Measurements from ENCODE around the gene ISOC1. TPM values are rescaled to one million over a fixed set of nuclear protein-coding genes. Genes with fewer than 3 reads are reported as not detected.
A peak's percentile ranks its signal among the peaks of the same experiment; 100 is the strongest.

Gene ISOC1
- total and polyA plus RNA-seq, 2 of the 13 experiments (the other 11 are each of a cell fraction or from before 2014, with no cell fraction given), result 25.7 to 51.3 TPM

DNA sequence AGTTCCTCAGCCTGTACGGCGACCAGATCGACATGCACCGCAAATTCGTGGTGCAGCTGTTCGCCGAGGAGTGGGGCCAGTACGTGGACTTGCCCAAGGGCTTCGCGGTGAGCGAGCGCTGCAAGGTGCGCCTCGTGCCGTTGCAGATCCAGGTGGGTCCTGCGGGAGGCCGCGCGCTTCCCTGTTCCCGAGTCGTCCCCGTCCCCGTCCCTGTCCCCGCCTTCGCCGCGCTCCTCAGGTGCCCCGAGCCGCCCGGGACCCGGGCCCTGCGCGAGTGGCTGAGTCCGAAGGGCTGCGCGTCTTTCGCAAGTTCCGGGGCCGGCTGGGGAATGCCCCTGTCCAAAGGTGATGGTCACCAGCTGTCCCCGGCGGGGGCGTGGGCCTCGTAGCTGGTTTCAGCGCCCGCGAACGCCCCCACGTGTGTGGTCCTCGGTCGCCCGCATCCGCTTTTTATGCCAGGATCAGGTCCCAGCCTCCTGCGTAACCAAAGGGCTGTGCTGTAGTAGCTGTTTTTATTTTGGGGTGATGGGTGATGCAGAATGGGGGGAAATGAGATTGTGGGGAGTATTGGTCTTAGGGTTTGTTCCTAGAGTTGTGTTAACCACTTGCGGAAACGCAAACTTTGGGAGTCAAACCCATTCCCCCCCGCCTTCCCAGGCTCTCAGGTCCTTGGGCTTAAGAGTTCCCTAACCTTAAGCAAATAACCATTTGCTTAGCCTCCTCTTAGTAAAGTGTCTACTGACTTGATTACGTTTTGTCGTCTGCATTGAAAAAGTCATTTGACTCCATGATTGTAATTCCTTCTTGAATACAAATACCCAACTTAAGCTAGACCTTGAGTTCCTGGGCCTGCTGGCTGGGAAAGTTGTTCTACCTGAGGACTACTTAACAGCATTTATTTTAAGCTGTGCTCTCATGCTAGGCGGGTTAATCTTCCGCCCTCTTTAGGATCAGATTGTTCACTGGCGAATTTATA lies 663 bp downstream of the ISOC1 start (continued):
- TF ChIP-seq KDM5B (CRISPR knock-in tag; IDR thresholded peaks at IDR 0.05; ENCODE audit: borderline replicate concordance) (peak; percentile 88), ZNF75D (CRISPR knock-in tag; IDR thresholded peaks at IDR 0.05; ENCODE audit: borderline replicate concordance) (no peak), ZNF10 (CRISPR knock-in tag; IDR thresholded peaks at IDR 0.05; ENCODE audit: borderline replicate concordance, low read depth) (0 out of 2 replicates have a peak, but pooled peaks have one; percentile 52), AGO1 (IDR thresholded peaks at IDR 0.05; ENCODE audit: low read depth, low read length, poor library complexity, severe bottlenecking) (no peak), ZNF879 (CRISPR knock-in tag; IDR thresholded peaks at IDR 0.05) (peak; percentile 79; the same call in 1 of the 2 replicates), GFI1 (CRISPR knock-in tag; IDR thresholded peaks at IDR 0.05; ENCODE audit: borderline replicate concordance) (0 out of 2 replicates have a peak, but pooled peaks have one; percentile 49), ZEB1 (IDR thresholded peaks at IDR 0.05; ENCODE audit: insufficient replicate concordance, low read depth) (no peak), ZNF510 (CRISPR knock-in tag; IDR thresholded peaks at IDR 0.05; ENCODE audit: low read depth) (peak; percentile 83; the same call in 1 of the 2 replicates), DR1 (CRISPR knock-in tag; IDR thresholded peaks at IDR 0.05) (no peak)
- TF ChIP-seq, protein P1, sequence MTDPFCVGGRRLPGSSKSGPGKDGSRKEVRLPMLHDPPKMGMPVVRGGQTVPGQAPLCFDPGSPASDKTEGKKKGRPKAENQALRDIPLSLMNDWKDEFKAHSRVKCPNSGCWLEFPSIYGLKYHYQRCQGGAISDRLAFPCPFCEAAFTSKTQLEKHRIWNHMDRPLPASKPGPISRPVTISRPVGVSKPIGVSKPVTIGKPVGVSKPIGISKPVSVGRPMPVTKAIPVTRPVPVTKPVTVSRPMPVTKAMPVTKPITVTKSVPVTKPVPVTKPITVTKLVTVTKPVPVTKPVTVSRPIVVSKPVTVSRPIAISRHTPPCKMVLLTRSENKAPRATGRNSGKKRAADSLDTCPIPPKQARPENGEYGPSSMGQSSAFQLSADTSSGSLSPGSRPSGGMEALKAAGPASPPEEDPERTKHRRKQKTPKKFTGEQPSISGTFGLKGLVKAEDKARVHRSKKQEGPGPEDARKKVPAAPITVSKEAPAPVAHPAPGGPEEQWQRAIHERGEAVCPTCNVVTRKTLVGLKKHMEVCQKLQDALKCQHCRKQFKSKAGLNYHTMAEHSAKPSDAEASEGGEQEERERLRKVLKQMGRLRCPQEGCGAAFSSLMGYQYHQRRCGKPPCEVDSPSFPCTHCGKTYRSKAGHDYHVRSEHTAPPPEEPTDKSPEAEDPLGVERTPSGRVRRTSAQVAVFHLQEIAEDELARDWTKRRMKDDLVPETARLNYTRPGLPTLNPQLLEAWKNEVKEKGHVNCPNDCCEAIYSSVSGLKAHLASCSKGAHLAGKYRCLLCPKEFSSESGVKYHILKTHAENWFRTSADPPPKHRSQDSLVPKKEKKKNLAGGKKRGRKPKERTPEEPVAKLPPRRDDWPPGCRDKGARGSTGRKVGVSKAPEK (CRISPR knock-in tag; IDR thresholded peaks at IDR 0.05; ENCODE audit: borderline replicate concordance), result 0 out of 2 replicates have a peak, but pooled peaks have one; percentile 44
- TF ChIP-seq, protein P2, sequence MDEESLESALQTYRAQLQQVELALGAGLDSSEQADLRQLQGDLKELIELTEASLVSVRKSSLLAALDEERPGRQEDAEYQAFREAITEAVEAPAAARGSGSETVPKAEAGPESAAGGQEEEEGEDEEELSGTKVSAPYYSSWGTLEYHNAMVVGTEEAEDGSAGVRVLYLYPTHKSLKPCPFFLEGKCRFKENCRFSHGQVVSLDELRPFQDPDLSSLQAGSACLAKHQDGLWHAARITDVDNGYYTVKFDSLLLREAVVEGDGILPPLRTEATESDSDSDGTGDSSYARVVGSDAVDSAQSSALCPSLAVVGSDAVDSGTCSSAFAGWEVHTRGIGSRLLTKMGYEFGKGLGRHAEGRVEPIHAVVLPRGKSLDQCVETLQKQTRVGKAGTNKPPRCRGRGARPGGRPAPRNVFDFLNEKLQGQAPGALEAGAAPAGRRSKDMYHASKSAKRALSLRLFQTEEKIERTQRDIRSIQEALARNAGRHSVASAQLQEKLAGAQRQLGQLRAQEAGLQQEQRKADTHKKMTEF (CRISPR knock-in tag; IDR thresholded peaks at IDR 0.05), result peak; percentile 92
- TF ChIP-seq, protein P3, sequence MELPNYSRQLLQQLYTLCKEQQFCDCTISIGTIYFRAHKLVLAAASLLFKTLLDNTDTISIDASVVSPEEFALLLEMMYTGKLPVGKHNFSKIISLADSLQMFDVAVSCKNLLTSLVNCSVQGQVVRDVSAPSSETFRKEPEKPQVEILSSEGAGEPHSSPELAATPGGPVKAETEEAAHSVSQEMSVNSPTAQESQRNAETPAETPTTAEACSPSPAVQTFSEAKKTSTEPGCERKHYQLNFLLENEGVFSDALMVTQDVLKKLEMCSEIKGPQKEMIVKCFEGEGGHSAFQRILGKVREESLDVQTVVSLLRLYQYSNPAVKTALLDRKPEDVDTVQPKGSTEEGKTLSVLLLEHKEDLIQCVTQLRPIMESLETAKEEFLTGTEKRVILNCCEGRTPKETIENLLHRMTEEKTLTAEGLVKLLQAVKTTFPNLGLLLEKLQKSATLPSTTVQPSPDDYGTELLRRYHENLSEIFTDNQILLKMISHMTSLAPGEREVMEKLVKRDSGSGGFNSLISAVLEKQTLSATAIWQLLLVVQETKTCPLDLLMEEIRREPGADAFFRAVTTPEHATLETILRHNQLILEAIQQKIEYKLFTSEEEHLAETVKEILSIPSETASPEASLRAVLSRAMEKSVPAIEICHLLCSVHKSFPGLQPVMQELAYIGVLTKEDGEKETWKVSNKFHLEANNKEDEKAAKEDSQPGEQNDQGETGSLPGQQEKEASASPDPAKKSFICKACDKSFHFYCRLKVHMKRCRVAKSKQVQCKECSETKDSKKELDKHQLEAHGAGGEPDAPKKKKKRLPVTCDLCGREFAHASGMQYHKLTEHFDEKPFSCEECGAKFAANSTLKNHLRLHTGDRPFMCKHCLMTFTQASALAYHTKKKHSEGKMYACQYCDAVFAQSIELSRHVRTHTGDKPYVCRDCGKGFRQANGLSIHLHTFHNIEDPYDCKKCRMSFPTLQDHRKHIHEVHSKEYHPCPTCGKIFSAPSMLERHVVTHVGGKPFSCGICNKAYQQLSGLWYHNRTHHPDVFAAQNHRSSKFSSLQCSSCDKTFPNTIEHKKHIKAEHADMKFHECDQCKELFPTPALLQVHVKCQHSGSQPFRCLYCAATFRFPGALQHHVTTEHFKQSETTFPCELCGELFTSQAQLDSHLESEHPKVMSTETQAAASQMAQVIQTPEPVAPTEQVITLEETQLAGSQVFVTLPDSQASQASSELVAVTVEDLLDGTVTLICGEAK (IDR thresholded peaks at IDR 0.05), result no peak
- TF ChIP-seq, protein P3 (CRISPR knock-in tag; IDR thresholded peaks at IDR 0.05), result peak; percentile 82
